H1 (cell line): ENCODE data around the gene PRICKLE2. TPM values are rescaled to one million over a fixed set of nuclear protein-coding genes. Genes with fewer than 3 reads are reported as not detected.
A peak's percentile ranks its signal among the peaks of the same experiment; 100 is the strongest.

Source experiments
- CTCF ChIA-PET: fragments of 300-600 bp; sonication (Branson Sonifier 250); formaldehyde crosslinking; loops from one replicate; lab custom pipeline; 2021; ENCODE audit not compliant: partially characterized antibody; lab: Charles Lee
- POLR2A ChIA-PET: fragments of 300-600 bp; sonication (Branson Sonifier 250); formaldehyde crosslinking; loops from one replicate; lab custom pipeline; 2021; ENCODE audit warnings: inconsistent platforms; ENCODE audit not compliant: partially characterized antibody; lab: Charles Lee
- DNase-seq, 2 experiments: peaks; one replicate each; pipeline versions ENCODE4 v3.0.0 to v3.0.0-alpha.2; 2010 to 2022; ENCODE audit warnings: low spot score in 2 of 2, low read depth in 1 of 2, mixed read lengths in 1 of 2
- FAIRE-seq: peaks from 2 replicates; lab custom pipeline; 2011; peaks lifted over from hg19 to GRCh38; lab: Jason Lieb, UNC
- H2AFZ ChIP-seq: 2 replicates; pipeline ENCODE4 v1.8.1; 2012; ENCODE audit warnings: low read length, inconsistent platforms
- H2AK5ac ChIP-seq: 2 replicates; pipeline ENCODE4 v1.6.1; 2013; ENCODE audit warnings: low read depth, low read length
- H2BK120ac ChIP-seq: replicated peaks from 2 replicates; pipeline ENCODE3; 2013; ENCODE audit warnings: low read depth, low read length, inconsistent platforms
- H2BK12ac ChIP-seq: 2 replicates; pipeline ENCODE4 v1.6.1; 2013; ENCODE audit warnings: low read depth, low read length
- H2BK15ac ChIP-seq: 2 replicates; pipeline ENCODE4 v1.6.1; 2013; ENCODE audit warnings: low read length
- H2BK20ac ChIP-seq: 2 replicates; pipeline ENCODE4 v1.6.1; 2013; ENCODE audit warnings: low read length
- H2BK5ac ChIP-seq: 2 replicates; pipeline ENCODE4 v1.6.1; 2013; ENCODE audit warnings: low read depth, low read length
- H3K14ac ChIP-seq: 2 replicates; pipeline ENCODE4 v1.6.1; 2013; ENCODE audit warnings: inconsistent platforms; ENCODE audit not compliant: insufficient read length
- H3K18ac ChIP-seq: 2 replicates; pipeline ENCODE4 v1.6.1; 2013; ENCODE audit warnings: low read length; ENCODE audit errors: extremely low read depth
- H3K23ac ChIP-seq: 2 replicates; pipeline ENCODE4 v1.6.1; 2013; ENCODE audit warnings: inconsistent platforms; ENCODE audit not compliant: insufficient read length
- H3K23me2 ChIP-seq: 2 replicates; pipeline ENCODE4 v1.6.1; 2013; ENCODE audit warnings: low read depth, low read length
- H3K27ac ChIP-seq: 2 replicates; pipeline ENCODE4 v1.6.1; 2011; ENCODE audit warnings: low read depth, low read length, inconsistent platforms
- H3K27me3 ChIP-seq, 4 experiments: replicated peaks in 1 of 4; 1 replicate in 1 of 4; 2 replicates in 3 of 4; pipeline versions ENCODE4 v1.6.1 to v1.8.1; 2011 to 2013; ENCODE audit warnings: low read length in 3 of 4, mild to moderate bottlenecking in 3 of 4, inconsistent platforms in 2 of 4, mixed read lengths in 2 of 4, moderate library complexity in 1 of 4; ENCODE audit not compliant: control insufficient read depth in 3 of 4, insufficient read depth in 3 of 4; ENCODE audit errors: extremely low read depth in 1 of 4
- H3K36me3 ChIP-seq, 4 experiments: 2 replicates each; pipeline versions ENCODE4 v1.6.1 to v1.8.1; 2011 to 2013; ENCODE audit warnings: mild to moderate bottlenecking in 4 of 4, low read length in 3 of 4, moderate library complexity in 2 of 4, control low read depth in 1 of 4, inconsistent platforms in 1 of 4; ENCODE audit not compliant: insufficient read depth in 4 of 4, control insufficient read depth in 2 of 4
- H3K4ac ChIP-seq: replicated peaks from 2 replicates; pipeline ENCODE3; 2013; ENCODE audit warnings: low read length, low read depth, mixed read lengths, inconsistent platforms; ENCODE audit not compliant: insufficient read length
- H3K4me1 ChIP-seq, 4 experiments: replicated peaks in 1 of 4; 1 replicate in 1 of 4; 2 replicates in 3 of 4; pipeline versions ENCODE4 v1.6.1 to v1.8.1; 2011 to 2013; ENCODE audit warnings: low read length in 3 of 4, inconsistent platforms in 2 of 4, mixed read lengths in 1 of 4; ENCODE audit not compliant: insufficient read depth in 4 of 4, control insufficient read depth in 3 of 4
- H3K4me2 ChIP-seq, 2 experiments: 2 replicates each; pipeline versions ENCODE4 v1.6.1 to v1.8.1; 2011 to 2013; ENCODE audit warnings: low read depth in 2 of 2, low read length in 2 of 2, control low read depth in 1 of 2, inconsistent platforms in 1 of 2, mild to moderate bottlenecking in 1 of 2; ENCODE audit not compliant: insufficient read depth in 1 of 2
- H3K4me3 ChIP-seq, 4 experiments: fragments of 200-600, 300-600 bp in 1 of 4; sonication (generic), shearing (Covaris generic), sonication (Bioruptor Twin) in 1 of 4; 2 replicates each; pipeline versions ENCODE4 v1.5.1 to v1.8.1; 2011 to 2016; ENCODE audit warnings: low read length in 4 of 4, low read depth in 3 of 4, control low read depth in 2 of 4, inconsistent platforms in 2 of 4, mild to moderate bottlenecking in 2 of 4, mixed read lengths in 1 of 4, moderate library complexity in 1 of 4; ENCODE audit not compliant: insufficient read depth in 2 of 4; ENCODE audit errors: extremely low read depth in 1 of 4
- H3K56ac ChIP-seq: replicated peaks from 2 replicates; pipeline ENCODE3; 2013; ENCODE audit warnings: low read depth, mild to moderate bottlenecking, mixed read lengths, low read length, inconsistent platforms; ENCODE audit not compliant: insufficient read length
- H3K79me1 ChIP-seq: 2 replicates; pipeline ENCODE4 v1.6.1; 2013; ENCODE audit warnings: low read depth, low read length, control low read depth
- H3K79me2 ChIP-seq, 2 experiments: 2 replicates each; pipeline versions ENCODE4 v1.6.1 to v1.8.1; 2012 to 2013; ENCODE audit warnings: low read length in 2 of 2, mild to moderate bottlenecking in 2 of 2, inconsistent platforms in 1 of 2; ENCODE audit not compliant: insufficient read depth in 2 of 2, control insufficient read depth in 1 of 2
- H3K9ac ChIP-seq, 4 experiments: replicated peaks in 1 of 4; 1 replicate in 1 of 4; 2 replicates in 3 of 4; pipeline versions ENCODE4 v1.6.1 to v1.8.1; 2011 to 2013; ENCODE audit warnings: low read depth in 3 of 4, low read length in 3 of 4, control low read depth in 2 of 4, mild to moderate bottlenecking in 2 of 4, moderate library complexity in 2 of 4, inconsistent platforms in 1 of 4; ENCODE audit errors: extremely low read depth in 1 of 4
- H3K9me3 ChIP-seq, 2 experiments: 2 replicates each; pipeline versions ENCODE4 v1.6.1 to v1.8.1; 2012 to 2013; ENCODE audit warnings: mild to moderate bottlenecking in 2 of 2, moderate library complexity in 2 of 2, control low read depth in 1 of 2, inconsistent platforms in 1 of 2, low read depth in 1 of 2, low read length in 1 of 2, mixed read lengths in 1 of 2; ENCODE audit not compliant: insufficient read depth in 2 of 2
- H4K20me1 ChIP-seq, 2 experiments: replicated peaks in 1 of 2; 2 replicates each; pipeline versions ENCODE3 to v1.8.1; 2011 to 2013; ENCODE audit warnings: inconsistent platforms in 2 of 2, low read length in 2 of 2, mild to moderate bottlenecking in 1 of 2; ENCODE audit not compliant: insufficient read depth in 2 of 2, control insufficient read depth in 1 of 2
- H4K5ac ChIP-seq: 2 replicates; pipeline ENCODE4 v1.6.1; 2013; ENCODE audit warnings: low read length, low read depth, mixed read lengths, inconsistent platforms; ENCODE audit not compliant: insufficient read length
- H4K8ac ChIP-seq: 2 replicates; pipeline ENCODE4 v1.8.0; 2013; ENCODE audit warnings: mild to moderate bottlenecking, moderate library complexity, low read length, inconsistent platforms; ENCODE audit not compliant: insufficient read depth; ENCODE audit errors: extremely low read depth
- H4K91ac ChIP-seq: replicated peaks from 2 replicates; pipeline ENCODE3; 2013; ENCODE audit warnings: low read length, mixed read lengths, inconsistent platforms; ENCODE audit not compliant: insufficient read length
- CBX8 ChIP-seq: fragments of 300-800, 300-1000 bp; sonication (generic); IDR thresholded peaks from 2 replicates; pipeline ENCODE4 v1.7.1; 2016; ENCODE audit warnings: low read depth, low read length, borderline replicate concordance
- EZH2 ChIP-seq: fragments of 200-600 bp; sonication (generic); IDR thresholded peaks from 2 replicates; pipeline ENCODE4 v1.7.1; 2012; ENCODE audit warnings: low read depth, mild to moderate bottlenecking, moderate library complexity, low read length, inconsistent platforms; ENCODE audit not compliant: severe bottlenecking
- SAP30 ChIP-seq: fragments of 300-600 bp; sonication (generic); IDR thresholded peaks from 2 replicates; pipeline ENCODE4 v1.7.1; 2012; ENCODE audit warnings: low read length, moderate library complexity, mild to moderate bottlenecking, inconsistent platforms; ENCODE audit not compliant: insufficient read depth, insufficient replicate concordance
- USF2 ChIP-seq: IDR thresholded peaks from 2 replicates; pipeline ENCODE4 v1.6.1; 2011; ENCODE audit warnings: low read length, improper control_type of control experiment
- WGBS, 2 experiments: shearing (Covaris generic) in 1 of 2; methylation state at CpG; one replicate each; pipeline versions ENCODE4 v1.1.6 to v1.1.7; 2013 to 2015; ENCODE audit warnings: low lambda C conversion rate in 2 of 2, mixed read lengths in 2 of 2, inconsistent platforms in 1 of 2, low coverage in 1 of 2, missing lambda C conversion rate in 1 of 2; ENCODE audit not compliant: insufficient replicate concordance in 2 of 2, insufficient coverage in 1 of 2, insufficient read length in 1 of 2; ENCODE audit errors: extremely low coverage in 1 of 2, missing lambda C conversion rate in 1 of 2; 5-methylcytosine and 5-hydroxymethylcytosine counted together
- polyA plus RNA-seq, 7 experiments: library from polyadenylated mRNA; depleted of rRNA in 3 of 7; stranded (reverse) in 5 of 7; unstranded in 2 of 7; fragments of >200 nt in 5 of 7; fragments of 200-250 nt in 2 of 7; gene quantifications; 1 replicate in 5 of 7; 2 replicates in 1 of 7; 4 replicates in 1 of 7; pipeline versions ENCODE4 v1.2.1 to v1.2.3, GENCODE V29; 2011 to 2013; ENCODE audit warnings: missing spikeins in 2 of 7, mixed read lengths in 2 of 7
- total RNA-seq: library from RNA; stranded (reverse); fragmentation: NEBNext Ultra II Directional; extraction: Animal tissue kit (Norgen Biotek cat#: 25700); gene quantifications from 2 replicates; pipeline ENCODE4 v1.2.1, GENCODE V29; 2021
- TF ChIP-seq, protein P1 (sequence below): IDR thresholded peaks from 2 replicates; pipeline ENCODE4 v1.6.1; 2011; ENCODE audit warnings: low read depth, mild to moderate bottlenecking, low read length; ENCODE audit not compliant: insufficient read depth

PRICKLE2 gene
- total and polyA plus RNA-seq, 2 of the 8 experiments (the other 6 are each of a cell fraction or from before 2014, with no cell fraction given), result 2.9 to 8.0 TPM

DNA sequence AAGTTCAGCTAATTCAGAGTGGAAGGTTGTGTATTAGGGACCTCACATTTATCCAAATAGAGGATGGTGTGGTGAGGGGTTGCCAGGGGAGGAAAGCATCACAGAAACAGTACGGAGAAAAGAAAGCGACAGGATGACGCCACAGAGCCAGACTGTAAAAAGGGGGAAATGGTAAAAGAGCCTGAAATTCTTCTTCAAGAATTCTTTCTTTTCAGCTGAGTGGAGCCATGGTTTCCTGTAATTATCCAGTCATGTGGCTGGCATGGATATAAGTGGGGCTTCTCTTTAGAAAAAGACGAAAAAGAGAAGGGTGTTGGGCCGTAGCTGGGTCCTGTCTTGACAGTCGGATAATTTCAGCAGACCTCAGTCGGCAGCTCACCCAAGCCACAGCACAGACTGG lies 177.5 kb downstream of the PRICKLE2 start:
- Histone ChIP-seq H4K5ac (no peak overlapping the region), H3K23me2 (no peaks in the 10 kb centered on the region), H3K23ac (no peak overlapping the region), H3K79me1 (no peaks in the 10 kb centered on the region), H2BK12ac (no peak overlapping the region), H4K91ac (no peak overlapping the region), H3K27ac (no peak overlapping the region), H3K79me2 (no peaks in the 10 kb centered on the region), H4K8ac (no peak overlapping the region), H2BK5ac (no peak overlapping the region), H2AFZ (peak overlapping the region; percentile 82), H3K4ac (no peak overlapping the region), H3K56ac (no peak overlapping the region), H2BK15ac (no peak overlapping the region), H2BK20ac (no peak overlapping the region), H3K18ac (no peak overlapping the region), H2BK120ac (no peak overlapping the region), H3K4me3 (no peak overlapping the region), H3K9ac (no peak overlapping the region), H3K4me2 (0 out of 4 replicates have a peak overlapping the region, but pooled peaks of 1 of the 2 experiments have one; percentile 4), H3K27me3 (no peaks in the 10 kb centered on the region), H4K20me1 (no peaks in the 10 kb centered on the region), H3K4me1 (peaks cover 3 to 22% (median 17%) of the 10 kb centered on the region in 4 experiments; a peak in 6 of 7 replicates), H2AK5ac (no peak overlapping the region), H3K14ac (no peak overlapping the region), H3K9me3 (no peaks in the 10 kb centered on the region), H3K36me3 (no peaks in the 10 kb centered on the region)
- ChIA-PET POLR2A (no interaction called here), CTCF (interaction anchor here (1.6 kb wide), 1 partner anchor 58 kb away, joined by 3 read pairs; no protein-coding TSS in a partner anchor)
- DNase-seq (no peak), FAIRE-seq (no peak)
- WGBS, 2 experiments, result 84% methylated on average over 7 of the region's 7 CpGs; no CpG with 5 or more reads in 1 of the 2 experiments
- TF ChIP-seq SAP30 (no peak), CBX8 (no peak), USF2 (no peak), EZH2 (no peak)
- TF ChIP-seq, protein P1, sequence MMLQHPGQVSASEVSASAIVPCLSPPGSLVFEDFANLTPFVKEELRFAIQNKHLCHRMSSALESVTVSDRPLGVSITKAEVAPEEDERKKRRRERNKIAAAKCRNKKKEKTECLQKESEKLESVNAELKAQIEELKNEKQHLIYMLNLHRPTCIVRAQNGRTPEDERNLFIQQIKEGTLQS, result no peak
